Stimulated activated CD8-positive, alpha-beta memory T cell treated with anti-CD3 and anti-CD28 coated beads, Interleukin-4, amount 100 ng/mL, for 48 hours (primary cell): Measurements from ENCODE around the gene CGNL1.

Source experiments
- DNase-seq: peaks from one replicate; pipeline ENCODE4 v3.0.0-alpha.2; 2020

CGNL1 gene

GRCh38 chr15:57554063-57554811 lies 177.9 kb downstream of the CGNL1 start:
- DNase-seq: no peak

GRCh38 chr15:57554812-57555179 lies 178.5 kb downstream of the CGNL1 start:
- no peak for DNase-seq

- DNase-seq: no peak
Measured at GRCh38 chr15:57555270-57555669, 179.0 kb downstream of the CGNL1 start.

GRCh38 chr15:57556040-57556439 lies 179.7 kb downstream of the CGNL1 start:
- DNase-seq: no peak

GRCh38 chr15:57557267-57557666 lies 181.0 kb downstream of the CGNL1 start:
- DNase-seq: no peak

GRCh38 chr15:57557810-57558209 lies 181.5 kb downstream of the CGNL1 start:
- DNase-seq: no peak

GRCh38 chr15:57559875-57560274 lies 183.6 kb downstream of the CGNL1 start:
- peak; percentile 92 for DNase-seq

GRCh38 chr15:57561041-57561711 lies 184.9 kb downstream of the CGNL1 start:
- peak; percentile 74 for DNase-seq

- DNase-seq: no peak
Measured at GRCh38 chr15:57562196-57562769, 186.0 kb downstream of the CGNL1 start.

GRCh38 chr15:57563416-57563815 lies 187.1 kb downstream of the CGNL1 start:
- no peak for DNase-seq

GRCh38 chr15:57565311-57565710 lies 189.0 kb downstream of the CGNL1 start:
- peak; percentile 28 for DNase-seq

- DNase-seq: no peak
Measured at GRCh38 chr15:57566834-57567233, 190.5 kb downstream of the CGNL1 start.

- DNase-seq: no peak
Measured at GRCh38 chr15:57567891-57568290, 191.6 kb downstream of the CGNL1 start.

- no peak for DNase-seq
Measured at GRCh38 chr15:57568299-57568698, 192.0 kb downstream of the CGNL1 start.

- DNase-seq: no peak
Measured at GRCh38 chr15:57570340-57570739, 194.0 kb downstream of the CGNL1 start.

- no peak for DNase-seq
Measured at GRCh38 chr15:57570994-57571393, 194.7 kb downstream of the CGNL1 start.

- no peak for DNase-seq
Measured at GRCh38 chr15:57571725-57572124, 195.4 kb downstream of the CGNL1 start.

- no peak for DNase-seq
Measured at GRCh38 chr15:57572468-57572867, 196.2 kb downstream of the CGNL1 start.

GRCh38 chr15:57573151-57573550 lies 196.8 kb downstream of the CGNL1 start:
- DNase-seq: no peak

- DNase-seq: no peak
Measured at GRCh38 chr15:57575363-57575762, 199.1 kb downstream of the CGNL1 start.

GRCh38 chr15:57578288-57578900 lies 202.1 kb downstream of the CGNL1 start:
- DNase-seq: no peak

- DNase-seq: no peak
Measured at GRCh38 chr15:57580428-57580827, 204.1 kb downstream of the CGNL1 start.

- no peak for DNase-seq
Measured at GRCh38 chr15:57580866-57581265, 204.6 kb downstream of the CGNL1 start.

- no peak for DNase-seq
Measured at GRCh38 chr15:57582090-57582489, 205.8 kb downstream of the CGNL1 start.
